Spleen (tissue), 11 donors: Measurements from ENCODE around the gene FXYD5. TPM values are rescaled to one million over a fixed set of nuclear protein-coding genes. Genes with fewer than 3 reads are reported as not detected.

Experiments
- DNase-seq: peaks from one replicate; pipeline ENCODE4 v3.0.0-alpha.2; 2020
- H3K27ac ChIP-seq, 8 donors: fragments of 200-600 bp; sonication (generic) in 7 of 8; 1 replicate in 4 of 8; 2 replicates in 4 of 8; pipeline versions ENCODE4 v1.5.0 to v1.8.0; 2016 to 2021; ENCODE audit warnings: inconsistent platforms in 4 of 8, mild to moderate bottlenecking in 4 of 8, moderate library complexity in 1 of 8
- H3K27me3 ChIP-seq, 7 donors: fragments of 200-600 bp; sonication (generic) in 6 of 7; replicated peaks in 1 of 7; 1 replicate in 4 of 7; 2 replicates in 3 of 7; pipeline versions ENCODE4 v1.5.0 to v1.8.0; 2016 to 2021; ENCODE audit warnings: inconsistent platforms in 3 of 7, mild to moderate bottlenecking in 1 of 7
- H3K36me3 ChIP-seq, 6 donors: fragments of 200-600 bp; sonication (generic) in 5 of 6; 1 replicate in 4 of 6; 2 replicates in 2 of 6; pipeline versions ENCODE4 v1.5.0 to v1.8.0; 2016 to 2021; ENCODE audit warnings: inconsistent platforms in 2 of 6
- H3K4me1 ChIP-seq, 6 donors: fragments of 200-600 bp; sonication (generic) in 5 of 6; 1 replicate in 3 of 6; 2 replicates in 3 of 6; pipeline versions ENCODE4 v1.5.0 to v1.8.0; 2016 to 2021; ENCODE audit warnings: inconsistent platforms in 3 of 6
- H3K4me3 ChIP-seq, 8 donors: fragments of 200-600 bp; sonication (generic) in 7 of 8; 1 replicate in 4 of 8; 2 replicates in 4 of 8; pipeline versions ENCODE4 v1.5.0 to v1.8.0; 2016 to 2021; ENCODE audit warnings: inconsistent platforms in 4 of 8, mild to moderate bottlenecking in 4 of 8, moderate library complexity in 2 of 8
- H3K9me3 ChIP-seq, 8 donors: fragments of 200-600 bp; sonication (generic) in 7 of 8; 1 replicate in 4 of 8; 2 replicates in 4 of 8; pipeline versions ENCODE4 v1.5.0 to v1.8.0; 2016 to 2021; ENCODE audit warnings: inconsistent platforms in 4 of 8
- CTCF ChIP-seq, 11 experiments: fragments of 200-600 bp in 7 of 11; fragments of 450-650 bp in 4 of 11; sonication (generic) in 4 of 11; IDR thresholded peaks in 8 of 11; conservative IDR thresholded peaks in 3 of 11; 1 replicate in 7 of 11; 2 replicates in 4 of 11; pipeline versions ENCODE4 v1.4.0 to v1.8.0; 2016 to 2021; ENCODE audit warnings: antibody characterized with exemption in 11 of 11, inconsistent platforms in 4 of 11, mild to moderate bottlenecking in 1 of 11
- POLR2A ChIP-seq, 3 donors: fragments of 450-650 bp; IDR thresholded peaks; one replicate each; pipeline ENCODE4 v1.5.1; 2017; ENCODE audit warnings: antibody characterized with exemption in 3 of 3, mild to moderate bottlenecking in 1 of 3
- POLR2AphosphoS5 ChIP-seq, 3 donors: sonication (generic); formaldehyde crosslinking; IDR thresholded peaks; one replicate each; pipeline ENCODE4 v1.5.1; 2017; ENCODE audit warnings: antibody characterized with exemption in 3 of 3
- WGBS, 5 donors: extraction: QIAGEN DNeasy Blood & Tissue Kit in 3 of 5; methylation state at CpG; one replicate each; pipeline versions ENCODE4 v1.1.5 to v1.1.7; 2013 to 2018; 5-methylcytosine and 5-hydroxymethylcytosine counted together
- intact Hi-C: fragments of 100-400 bp; cut with DNase I; formaldehyde crosslinking; loops from one replicate; pipeline ENCODE4 v1.15.0; 2023; ENCODE audit warnings: low total_unique reads
- polyA plus RNA-seq, 3 donors: library from polyadenylated mRNA; stranded (reverse); fragments of 200-250 nt; gene quantifications; one replicate each; pipeline ENCODE4 v1.2.1, GENCODE V29; 2013
- total RNA-seq, 7 donors: library from RNA; depleted of rRNA in 3 of 7; stranded (reverse); fragments of >200 nt in 3 of 7; fragmentation: NEBNext Ultra II Directional in 4 of 7; extraction: Animal tissue kit (Norgen Biotek cat#: 25700) in 4 of 7; gene quantifications; one replicate each; pipeline versions ENCODE4 v1.1.0 to v1.2.1, GENCODE V29; 2016 to 2021
- donor health status: healthy with polysubstance abuse.
- donor health status: DM: no; HTN: no; CAD: no; lungs with moderate emphysema.
- donor health status: DM: no; HTN: no; CAD: no.
- donor health status: Bipolar disorder and iron deficiency.
- donor health status: healthy.
- donor health status: DM: no; HTN: no; CAD: no.
- donor health status: DM: yes; HTN: yes; CAD: no.

The FXYD5 gene
- total and polyA plus RNA-seq, 10 donors = 132 to 235 (median 175) TPM

DNA sequence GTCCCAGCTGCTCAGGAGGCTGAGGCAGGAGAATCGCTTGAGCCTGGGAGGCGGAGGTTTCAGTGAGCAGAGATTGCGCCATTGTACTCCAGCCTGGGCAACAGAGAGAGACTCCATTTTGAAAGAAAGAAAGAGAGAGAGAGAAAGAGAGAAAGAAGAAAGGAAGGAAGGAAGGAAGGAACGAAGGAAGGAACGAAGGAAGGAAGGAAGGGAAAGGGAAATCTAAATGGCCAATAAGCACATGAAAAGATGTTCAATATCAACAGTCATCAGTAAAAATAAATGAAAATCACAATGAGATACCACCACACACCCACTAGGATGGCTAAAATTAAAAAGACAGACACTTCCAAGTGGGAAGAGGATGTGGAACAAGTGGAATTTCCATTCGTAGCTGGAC lies 19.7 kb downstream of the FXYD5 start:
- H3K27ac ChIP-seq = no peak overlapping the region
- peaks cover 10 to 30% (median 20%) of the 10 kb centered on the region in 6 donors for H3K4me1 ChIP-seq
- peaks cover 0 to 34% (median 16%) of the 10 kb centered on the region in 6 donors for H3K36me3 ChIP-seq
- intact Hi-C loops = no loop called here
- 82 to 89% (median 85%) methylated on average over 6 of the region's 6 CpGs for WGBS, 5 donors
- no peak for DNase-seq
- H3K4me3 ChIP-seq = no peak overlapping the region
- H3K9me3 ChIP-seq = peaks cover 0 to 5% (median 0%) of the 10 kb centered on the region in 8 donors
- no peaks in the 10 kb centered on the region for H3K27me3 ChIP-seq
- TF ChIP-seq CTCF (IDR thresholded peaks at IDR 0.05 in 8 of 11, conservative IDR thresholded peaks at IDR 0.05 in 3 of 11) = no peak
- no peak for TF ChIP-seq POLR2AphosphoS5 (IDR thresholded peaks at IDR 0.05)
- TF ChIP-seq POLR2A (IDR thresholded peaks at IDR 0.05) = no peak

DNA sequence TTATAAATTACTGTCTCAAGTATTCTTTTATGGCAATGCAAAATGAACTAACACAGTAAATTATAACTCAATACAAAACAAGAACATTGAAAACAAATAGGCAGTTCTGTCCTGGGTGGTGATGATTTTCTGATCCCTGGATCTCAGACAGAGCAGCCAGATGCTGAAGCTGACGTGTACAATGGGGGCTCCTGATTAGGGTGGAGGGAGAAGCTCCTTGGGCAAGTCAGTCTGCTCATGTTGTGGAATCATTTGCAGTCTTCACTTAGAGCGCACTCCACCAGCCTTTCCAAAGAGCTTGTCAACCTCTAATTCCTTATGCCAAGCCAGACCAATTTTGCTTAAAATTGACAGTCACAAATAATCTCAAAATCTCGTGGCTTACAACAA lies 21.6 kb downstream of the FXYD5 start:
- no peaks in the 10 kb centered on the region for H3K27me3 ChIP-seq
- peaks cover 10 to 20% (median 15%) of the 10 kb centered on the region in 6 donors for H3K4me1 ChIP-seq
- no peak overlapping the region for H3K4me3 ChIP-seq
- H3K36me3 ChIP-seq = peaks cover 0 to 16% (median 0%) of the 10 kb centered on the region in 6 donors
- WGBS, 5 donors = 72 to 88% (median 84%) methylated on average over 3 of the region's 3 CpGs
- no peak for DNase-seq
- TF ChIP-seq POLR2A (IDR thresholded peaks at IDR 0.05) (no peak), CTCF (IDR thresholded peaks at IDR 0.05 in 8 of 11, conservative IDR thresholded peaks at IDR 0.05 in 3 of 11) (no peak), POLR2AphosphoS5 (IDR thresholded peaks at IDR 0.05) (no peak)
- intact Hi-C loops = no loop called here
- no peak overlapping the region for H3K27ac ChIP-seq
- H3K9me3 ChIP-seq = peaks cover 0 to 5% (median 0%) of the 10 kb centered on the region in 8 donors

GRCh38 chr19:35177377-35178274 lies 23.1 kb downstream of the FXYD5 start:
- intact Hi-C loops = no loop called here
- TF ChIP-seq POLR2A (IDR thresholded peaks at IDR 0.05) (no peak), POLR2AphosphoS5 (IDR thresholded peaks at IDR 0.05) (no peak), CTCF (IDR thresholded peaks at IDR 0.05 in 8 of 11, conservative IDR thresholded peaks at IDR 0.05 in 3 of 11) (no peak)
- 75 to 83% (median 76%) methylated on average over 7 of the region's 7 CpGs for WGBS, 5 donors
- peaks cover 0 to 5% (median 0%) of the 10 kb centered on the region in 8 donors for H3K9me3 ChIP-seq
- peaks cover 0 to 6% (median 2%) of the 10 kb centered on the region in 6 donors for H3K4me1 ChIP-seq
- no peak overlapping the region for H3K27ac ChIP-seq
- no peak overlapping the region for H3K4me3 ChIP-seq
- no peaks in the 10 kb centered on the region for H3K27me3 ChIP-seq
- DNase-seq = no peak
- H3K36me3 ChIP-seq = peaks cover 0 to 2% (median 0%) of the 10 kb centered on the region in 6 donors

GRCh38 chr19:35178701-35179100 lies 24.2 kb downstream of the FXYD5 start:
- Histone ChIP-seq H3K9me3 (peaks cover 0 to 5% (median 0%) of the 10 kb centered on the region in 8 donors), H3K36me3 (no peaks in the 10 kb centered on the region), H3K27me3 (no peaks in the 10 kb centered on the region), H3K27ac (no peak overlapping the region), H3K4me3 (no peak overlapping the region), H3K4me1 (no peaks in the 10 kb centered on the region)
- intact Hi-C loops = no loop called here
- DNase-seq = no peak
- TF ChIP-seq POLR2A (IDR thresholded peaks at IDR 0.05) (no peak), POLR2AphosphoS5 (IDR thresholded peaks at IDR 0.05) (no peak), CTCF (IDR thresholded peaks at IDR 0.05 in 8 of 11, conservative IDR thresholded peaks at IDR 0.05 in 3 of 11) (no peak)
- WGBS, 5 donors = 65 to 79% (median 73%) methylated on average over 2 of the region's 2 CpGs
